ENCODE data around the gene CD40.

DNA sequence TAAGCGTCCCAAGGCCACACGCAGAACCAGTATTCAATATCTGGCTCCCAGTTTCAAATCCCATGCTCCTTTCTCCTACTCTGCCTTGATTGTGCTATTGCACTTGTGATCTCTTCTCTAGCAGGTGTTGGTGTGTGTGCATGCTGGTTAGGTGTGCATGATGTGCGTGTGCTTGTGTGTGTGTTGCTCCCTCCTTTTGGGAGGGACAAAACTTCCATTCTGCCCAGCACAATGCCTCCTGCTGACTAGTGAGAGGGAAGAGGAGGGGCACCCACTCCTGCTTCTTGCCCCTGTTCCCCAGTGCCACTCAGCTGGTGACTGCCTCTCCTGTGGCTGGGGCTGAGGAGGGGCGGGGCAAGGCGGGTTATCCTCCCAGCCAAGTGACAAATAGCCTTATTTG lies 19.7 kb downstream of the CD40 start:
- no peak for TF ChIP-seq POLR2A (IDR thresholded peaks at IDR 0.05; ENCODE audit: low read length)
- TF ChIP-seq GATA1 (IDR thresholded peaks at IDR 0.05; ENCODE audit: low read depth, low read length), result no peak
